ENCODE data around the gene KREMEN2.
"Not testable (repeated sequence)": the region's sequence is repeated elsewhere in the genome, so short reads cannot be mapped to it uniquely, and the experiment has no call there.

The KREMEN2 gene, protein sequence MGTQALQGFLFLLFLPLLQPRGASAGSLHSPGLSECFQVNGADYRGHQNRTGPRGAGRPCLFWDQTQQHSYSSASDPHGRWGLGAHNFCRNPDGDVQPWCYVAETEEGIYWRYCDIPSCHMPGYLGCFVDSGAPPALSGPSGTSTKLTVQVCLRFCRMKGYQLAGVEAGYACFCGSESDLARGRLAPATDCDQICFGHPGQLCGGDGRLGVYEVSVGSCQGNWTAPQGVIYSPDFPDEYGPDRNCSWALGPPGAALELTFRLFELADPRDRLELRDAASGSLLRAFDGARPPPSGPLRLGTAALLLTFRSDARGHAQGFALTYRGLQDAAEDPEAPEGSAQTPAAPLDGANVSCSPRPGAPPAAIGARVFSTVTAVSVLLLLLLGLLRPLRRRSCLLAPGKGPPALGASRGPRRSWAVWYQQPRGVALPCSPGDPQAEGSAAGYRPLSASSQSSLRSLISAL

DNA sequence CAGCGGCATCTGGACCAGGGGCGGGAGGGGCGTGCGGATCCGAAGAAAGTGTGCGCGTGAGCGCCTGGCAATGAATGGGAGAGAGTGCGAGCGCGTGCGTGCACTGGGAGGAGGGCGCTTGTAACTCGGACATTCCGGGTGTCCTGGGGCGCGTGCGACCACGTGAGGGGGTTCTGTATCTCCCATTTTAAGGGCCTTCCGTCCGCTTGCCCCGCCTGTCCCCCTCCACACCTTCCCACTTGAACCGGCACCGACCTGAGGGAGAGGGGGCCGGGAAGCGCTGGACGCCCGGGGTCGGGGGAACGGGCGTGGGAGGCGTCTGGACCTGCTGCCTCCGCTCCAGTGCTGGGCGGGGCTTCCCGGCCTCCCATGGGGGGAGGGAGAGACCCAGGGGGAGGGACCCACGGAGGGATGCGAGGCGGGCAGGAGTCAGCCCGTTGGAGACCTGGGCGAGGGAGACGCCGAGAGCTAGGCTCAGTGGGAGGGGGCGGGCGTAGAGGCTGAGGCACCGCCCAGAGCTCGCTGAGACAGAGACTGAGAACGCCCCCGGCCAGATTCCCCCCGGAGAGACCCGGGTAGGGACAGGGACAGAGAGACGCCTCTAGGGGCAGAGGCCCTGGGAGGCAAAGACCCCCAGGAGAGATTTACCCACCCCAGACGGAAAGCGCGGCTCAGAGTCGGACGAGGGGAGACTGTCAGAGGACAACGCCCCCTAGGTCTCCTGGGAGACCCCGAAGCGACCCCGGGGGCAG lies at the start of gene KREMEN2:
KREMEN2 (plus strand) TSS at position 553 of the 752 bp plus-strand sequence. CDS start 246 bp downstream, outside the sequence.
- no peak for DNase-seq

DNA sequence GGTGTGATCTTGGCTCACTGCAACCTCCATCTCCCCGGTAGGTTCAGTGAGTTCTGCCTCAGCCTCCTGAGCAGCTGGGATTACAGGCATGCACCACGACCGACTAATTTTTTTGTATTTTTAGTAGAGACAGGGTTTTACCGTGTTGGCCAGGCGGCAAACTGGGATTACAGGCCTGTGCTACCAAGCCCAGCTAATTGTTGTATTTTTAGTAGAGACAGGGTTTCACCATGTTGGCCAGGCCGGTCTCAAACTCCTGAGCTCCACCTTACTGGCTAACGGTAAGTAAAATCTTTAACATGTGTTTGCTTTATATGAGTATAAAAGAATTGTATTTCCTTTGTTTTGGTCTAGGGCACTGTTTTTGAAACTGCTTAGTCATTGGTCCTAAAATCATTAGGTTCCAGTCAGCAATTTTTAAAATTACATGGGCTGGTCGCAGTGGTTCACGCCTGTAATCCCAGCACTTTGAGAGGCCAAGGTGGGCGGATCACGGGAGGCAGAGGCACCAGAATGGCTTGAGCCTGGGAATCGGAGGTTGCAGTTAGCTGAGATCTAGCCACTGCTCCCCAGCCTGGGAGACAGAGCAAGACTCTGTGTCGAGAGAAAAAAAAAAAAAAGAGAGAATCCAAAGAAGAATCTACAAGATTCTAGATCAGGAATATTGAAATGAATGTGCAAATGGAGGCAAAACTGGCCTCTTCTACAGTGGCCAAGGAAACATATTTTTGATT lies 48.7 kb upstream of the KREMEN2 start:
- DNase-seq, result no peak

DNA sequence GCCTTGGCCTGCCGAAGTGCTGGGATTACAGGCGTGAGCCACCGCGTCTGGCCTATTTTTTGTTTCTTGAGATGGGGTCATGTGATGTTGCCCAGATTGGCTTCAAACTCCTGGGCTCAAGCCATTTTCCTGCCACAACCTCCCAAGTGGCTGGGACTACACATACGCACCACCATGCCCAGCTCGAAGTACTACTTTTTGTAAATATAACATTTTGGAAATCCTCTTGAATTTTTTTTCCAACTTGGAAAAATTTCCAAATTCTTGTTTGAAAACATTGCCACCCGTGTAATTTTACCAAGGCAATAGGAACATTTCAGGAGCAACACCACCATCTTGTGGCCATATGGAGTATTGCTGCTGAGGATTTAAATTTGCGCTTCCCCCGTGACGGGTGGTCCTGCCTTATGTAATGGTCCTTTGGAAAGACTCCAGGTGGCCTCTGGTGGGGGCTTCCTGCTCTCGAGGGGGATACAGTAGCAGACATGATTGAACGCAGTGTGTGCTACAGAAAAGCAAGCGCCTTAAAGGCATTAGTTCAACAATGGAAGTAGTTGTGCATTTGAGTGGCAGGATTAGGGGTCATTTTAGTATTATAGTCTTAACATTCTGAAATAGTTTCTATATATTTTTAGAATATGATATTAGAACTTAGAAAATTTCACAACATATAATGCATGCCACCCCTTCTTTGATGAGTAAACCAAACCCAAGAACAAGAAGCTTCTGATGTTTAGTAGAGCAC lies 44.4 kb upstream of the KREMEN2 start:
- DNase-seq, result no peak

GRCh38 chr16:2923481-2923880 lies 40.6 kb upstream of the KREMEN2 start:
- no peak for DNase-seq

DNA sequence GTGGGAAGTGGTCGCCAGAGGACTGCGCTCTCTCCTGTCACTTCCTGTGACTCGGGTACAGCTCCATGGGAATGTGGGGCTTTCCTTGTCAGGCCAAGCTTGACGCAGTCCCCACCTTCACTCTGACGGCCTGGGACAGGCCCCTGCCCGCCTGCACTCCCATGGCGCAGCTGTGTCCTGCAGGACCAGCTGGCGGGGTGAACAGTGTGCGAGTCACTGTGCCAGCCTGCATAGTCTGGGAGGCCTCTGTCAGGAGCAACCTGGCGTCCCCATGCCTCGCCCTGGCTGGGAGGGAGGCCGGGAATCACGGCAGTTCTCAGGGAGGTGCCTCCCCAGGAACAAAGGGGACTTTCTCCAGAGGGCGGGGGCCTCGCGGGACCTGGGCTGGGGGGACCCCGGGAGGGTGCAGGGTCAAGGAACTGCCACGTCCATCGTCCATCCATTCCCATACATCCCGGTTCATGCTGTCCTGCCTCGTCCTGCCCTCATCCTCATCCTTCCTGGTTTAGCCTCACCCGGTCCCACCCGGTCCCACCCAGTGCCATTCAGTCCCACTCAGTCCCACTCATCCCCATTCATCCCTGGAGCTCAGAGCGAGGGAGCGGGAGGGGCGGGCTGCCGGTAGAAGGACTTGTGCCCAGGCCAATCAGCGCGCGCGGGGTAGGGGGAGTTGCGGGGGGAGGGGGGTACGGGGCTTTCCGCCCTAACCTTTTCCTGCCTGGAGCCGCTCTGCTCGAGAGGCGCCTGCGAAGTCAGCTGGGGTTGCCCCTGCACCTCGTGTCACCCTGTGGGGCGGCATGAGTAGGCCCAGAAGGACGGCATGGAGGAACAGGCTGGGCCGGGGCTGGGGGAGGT lies 38.9 kb upstream of the KREMEN2 start:
- no peak for DNase-seq

GRCh38 chr16:2925951-2926649 lies 38.0 kb upstream of the KREMEN2 start:
- DNase-seq, result no peak

GRCh38 chr16:2926650-2926999 lies 37.5 kb upstream of the KREMEN2 start:
- no peak for DNase-seq

- DNase-seq, result peak; percentile 49
Measured at GRCh38 chr16:2927010-2927646, 36.9 kb upstream of the KREMEN2 start.

DNA sequence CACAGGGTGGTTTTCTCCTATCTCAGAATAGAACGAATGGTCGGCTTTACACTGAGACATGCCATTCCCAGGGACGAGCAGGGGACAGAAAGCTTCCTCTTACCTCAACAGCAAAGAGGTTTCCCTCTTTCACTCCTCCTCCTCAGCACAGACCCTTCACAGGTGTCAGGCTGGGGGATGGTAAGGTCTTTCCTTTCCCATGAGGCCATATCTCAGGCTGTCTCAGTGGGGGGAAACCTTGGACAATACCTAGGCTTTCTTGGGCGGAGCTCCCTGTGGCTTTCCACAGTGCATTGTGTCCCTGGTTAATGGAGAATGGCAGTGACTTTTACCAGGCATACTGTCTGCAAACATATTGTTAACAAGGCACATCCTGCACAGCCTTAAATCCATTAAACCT lies 35.9 kb upstream of the KREMEN2 start:
- DNase-seq, result not testable (repeated sequence)

- DNase-seq, result no peak
Measured at GRCh38 chr16:2928796-2929195, 35.3 kb upstream of the KREMEN2 start.

DNA sequence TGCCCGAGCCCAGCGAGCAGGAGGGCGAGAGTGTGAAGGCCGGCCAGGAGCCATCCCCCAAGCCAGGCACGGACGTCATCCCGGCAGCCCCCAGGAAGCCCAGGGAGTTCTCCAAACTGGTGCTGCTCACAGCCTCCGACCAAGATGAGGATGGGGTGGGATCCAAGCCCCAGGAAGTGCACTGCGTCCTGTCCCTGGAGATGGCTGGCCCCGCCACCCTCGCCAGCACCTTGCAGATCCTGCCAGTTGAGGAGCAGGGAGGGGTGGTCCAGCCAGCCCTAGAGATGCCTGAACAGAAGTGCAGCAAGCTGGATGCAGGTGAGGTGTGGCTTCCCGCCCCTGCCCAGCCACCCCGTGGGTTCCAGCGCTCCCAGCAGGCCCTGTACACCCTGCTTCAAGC lies 34.4 kb upstream of the KREMEN2 start:
- DNase-seq, result no peak

DNA sequence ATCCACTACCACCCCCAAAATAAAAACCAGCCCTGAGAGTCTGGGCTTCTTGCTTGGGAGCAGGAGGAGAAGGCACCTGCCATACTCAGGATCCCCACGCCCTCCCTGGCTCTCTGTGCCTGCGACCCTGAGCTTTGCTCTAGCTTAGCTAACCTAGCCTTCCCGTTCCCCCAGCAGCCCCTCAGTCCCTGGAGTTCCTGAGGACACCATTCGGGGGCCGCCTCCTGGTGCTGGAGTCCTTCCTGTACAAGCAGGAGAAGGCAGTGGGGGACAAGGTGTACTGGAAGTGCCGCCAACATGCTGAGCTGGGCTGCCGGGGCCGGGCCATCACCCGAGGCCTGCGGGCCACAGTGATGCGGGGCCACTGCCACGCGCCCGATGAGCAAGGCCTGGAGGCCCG lies 33.8 kb upstream of the KREMEN2 start:
- no peak for DNase-seq

DNA sequence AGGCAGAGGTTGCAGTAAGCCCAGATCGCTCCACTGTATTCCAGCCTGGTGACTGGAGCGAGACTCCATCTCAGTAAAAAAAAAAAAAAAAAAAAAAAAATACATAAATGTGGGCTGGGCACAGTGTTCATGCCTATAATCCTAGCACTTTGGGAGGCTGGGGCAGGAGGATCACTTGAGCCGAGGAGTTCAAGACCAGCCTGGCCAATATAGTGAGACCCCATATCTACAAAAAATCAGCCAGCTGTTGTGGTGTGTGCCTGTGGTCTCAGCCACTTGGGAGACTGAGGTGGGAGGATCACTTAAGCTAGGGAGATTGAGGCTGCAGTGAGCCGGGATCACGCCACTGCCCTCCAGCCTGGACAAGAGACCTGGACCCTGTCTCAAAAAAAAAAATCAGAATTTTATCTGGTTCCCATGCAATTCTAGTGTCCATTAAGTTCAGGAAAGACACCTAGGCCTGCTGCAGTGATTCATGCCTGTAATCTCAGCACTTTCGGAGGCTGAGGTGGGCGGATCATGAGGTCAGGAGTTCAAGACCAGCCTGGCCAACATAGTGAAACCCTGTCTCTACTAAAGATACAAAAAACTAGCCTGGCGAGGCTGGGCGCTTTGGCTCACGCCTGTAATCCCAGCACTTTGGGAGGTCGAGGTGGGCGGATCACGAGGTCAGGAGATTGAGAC lies 32.7 kb upstream of the KREMEN2 start:
- DNase-seq, result not testable (repeated sequence)

DNA sequence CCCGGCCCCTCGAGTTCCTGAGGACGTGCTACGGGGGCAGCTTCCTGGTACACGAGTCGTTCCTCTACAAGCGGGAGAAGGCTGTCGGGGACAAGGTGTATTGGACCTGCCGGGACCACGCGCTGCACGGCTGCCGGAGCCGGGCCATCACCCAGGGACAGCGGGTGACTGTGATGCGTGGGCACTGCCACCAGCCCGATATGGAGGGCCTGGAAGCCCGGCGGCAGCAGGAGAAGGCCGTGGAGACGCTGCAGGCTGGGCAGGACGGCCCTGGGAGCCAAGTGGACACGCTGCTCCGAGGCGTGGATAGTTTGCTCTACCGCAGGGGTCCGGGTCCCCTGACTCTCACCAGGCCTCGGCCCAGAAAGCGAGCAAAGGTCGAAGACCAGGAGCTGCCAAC lies 30.9 kb upstream of the KREMEN2 start:
- no peak for DNase-seq

DNA sequence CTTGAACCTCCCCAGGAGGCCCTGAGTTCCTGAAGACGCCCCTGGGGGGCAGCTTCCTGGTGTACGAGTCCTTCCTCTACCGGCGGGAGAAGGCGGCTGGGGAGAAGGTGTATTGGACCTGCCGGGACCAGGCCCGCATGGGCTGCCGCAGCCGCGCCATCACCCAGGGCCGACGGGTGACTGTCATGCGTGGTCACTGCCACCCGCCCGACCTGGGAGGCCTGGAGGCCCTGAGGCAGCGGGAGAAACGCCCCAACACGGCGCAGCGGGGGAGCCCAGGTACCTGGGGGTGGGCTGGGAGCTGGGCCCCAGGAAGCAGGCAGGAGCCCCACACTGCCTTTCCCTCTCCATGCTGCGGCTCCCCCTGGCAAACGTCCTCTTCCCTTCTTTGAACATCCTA lies 30.4 kb upstream of the KREMEN2 start:
- no peak for DNase-seq

DNA sequence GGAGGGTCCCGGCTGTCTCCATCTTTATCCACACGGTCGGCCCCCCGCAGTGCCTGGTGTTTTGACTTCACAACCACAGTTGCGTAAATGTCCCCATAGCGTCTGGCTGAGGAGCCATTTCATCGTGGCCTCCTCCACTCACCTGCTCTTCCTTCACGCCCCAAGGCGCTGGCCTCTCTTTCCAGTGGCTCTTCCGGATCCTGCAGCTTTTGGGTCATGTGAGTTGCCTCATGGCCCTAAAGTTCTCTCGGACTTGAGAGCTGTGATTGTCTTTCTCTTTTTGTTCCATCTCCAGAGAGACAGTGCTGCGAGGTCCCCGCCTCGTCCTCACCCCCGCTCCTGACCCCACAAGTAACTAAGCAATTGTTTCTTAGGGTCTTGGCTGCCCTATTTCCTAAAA lies 29.6 kb upstream of the KREMEN2 start:
- DNase-seq, result no peak

DNA sequence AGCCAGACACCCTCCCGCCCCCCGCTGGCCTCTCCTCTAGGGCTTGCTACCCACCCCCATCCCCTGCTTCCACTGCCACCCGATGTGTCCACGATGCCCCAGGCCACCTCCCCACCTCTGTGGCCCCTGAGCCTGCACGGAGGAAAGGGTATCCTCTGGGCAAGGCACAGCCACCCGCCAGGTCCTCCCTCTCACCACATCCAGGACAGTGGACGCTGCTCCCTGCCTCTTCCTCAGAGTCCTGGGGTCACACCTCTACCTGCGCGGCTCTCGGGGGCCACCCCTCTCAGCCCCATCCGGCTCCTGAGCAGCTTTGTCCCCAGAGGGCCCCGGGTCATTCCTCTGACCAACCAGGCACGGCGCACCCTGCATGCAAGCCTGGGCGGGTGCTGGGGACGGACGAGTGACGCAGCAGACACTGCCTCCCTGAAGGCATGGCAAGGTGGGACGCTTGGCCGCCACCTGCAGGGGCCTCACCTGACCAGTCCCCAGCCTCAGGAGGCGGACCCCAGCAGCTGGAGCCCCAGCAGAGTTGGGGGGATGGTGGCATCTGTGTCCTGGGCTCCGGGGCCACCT lies 27.6 kb upstream of the KREMEN2 start:
- no peak for DNase-seq

DNA sequence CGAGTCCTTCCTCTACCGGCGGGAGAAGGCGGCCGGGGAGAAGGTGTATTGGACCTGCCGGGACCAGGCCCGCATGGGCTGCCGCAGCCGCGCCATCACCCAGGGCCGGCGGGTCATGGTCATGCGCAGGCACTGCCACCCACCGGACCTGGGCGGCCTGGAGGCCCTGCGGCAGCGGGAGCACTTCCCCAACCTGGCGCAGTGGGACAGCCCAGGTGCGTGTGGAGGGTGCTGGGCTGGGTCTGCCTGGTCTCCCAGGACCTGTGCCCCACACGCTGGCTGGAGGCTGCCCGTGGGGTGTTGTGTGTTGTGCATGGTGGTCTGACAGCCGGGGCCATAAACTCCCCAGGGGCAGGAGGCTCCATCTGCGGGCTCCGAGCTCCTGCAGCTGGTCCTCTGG lies 26.9 kb upstream of the KREMEN2 start:
- DNase-seq, result no peak

GRCh38 chr16:2938206-2938605 lies 25.9 kb upstream of the KREMEN2 start:
- no peak for DNase-seq

DNA sequence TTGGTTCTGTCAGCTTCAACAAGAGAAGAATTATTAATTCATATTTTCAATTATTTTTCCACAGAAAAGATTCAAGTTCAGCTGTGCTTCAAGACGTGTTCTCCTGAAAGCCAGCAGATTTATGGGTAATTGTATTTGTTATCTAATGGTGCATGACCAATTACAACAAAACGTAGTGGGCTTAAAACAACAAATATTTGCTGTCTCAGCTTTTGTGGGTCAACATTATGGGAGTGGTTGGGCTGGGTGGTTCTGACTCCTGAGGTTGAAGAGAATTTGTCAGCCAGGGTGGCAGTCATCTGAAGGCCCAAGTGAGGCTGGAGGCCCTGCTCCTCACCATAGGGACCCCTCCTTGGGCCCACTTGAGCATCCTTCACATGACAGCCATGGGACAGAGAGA lies 24.1 kb upstream of the KREMEN2 start:
- no peak for DNase-seq

Data from NCI-H2029 treated with DMSO at 0.1 percent for 48 hours (cell line).